Loucy (cell line): ENCODE measurements around the gene TRERF1.

ENCODE experiments used
- H2AFZ ChIP-seq: fragments of 200-600 bp; sonication (generic); 2 replicates; pipeline ENCODE4 v1.6.0; 2016; ENCODE audit warnings: antibody characterized with exemption, mild to moderate bottlenecking, low read length, moderate library complexity
- H3F3A ChIP-seq: fragments of 200-600 bp; 2 replicates; pipeline ENCODE4 v1.6.0; 2016; ENCODE audit warnings: antibody characterized with exemption, low read depth, mild to moderate bottlenecking
- H3K27me3 ChIP-seq: fragments of 200-600 bp; sonication (generic); 2 replicates; pipeline ENCODE4 v1.6.1; 2014; ENCODE audit warnings: low read length, mild to moderate bottlenecking; ENCODE audit not compliant: insufficient read depth, poor library complexity, severe bottlenecking
- H3K36me3 ChIP-seq: fragments of 200-600 bp; sonication (generic); 2 replicates; pipeline ENCODE4 v1.6.1; 2016; ENCODE audit warnings: low read length; ENCODE audit not compliant: insufficient read depth
- H3K4me1 ChIP-seq: fragments of 200-600 bp; sonication (generic); 2 replicates; pipeline ENCODE4 v1.5.1; 2014; ENCODE audit warnings: low read length, mild to moderate bottlenecking; ENCODE audit not compliant: insufficient read depth, poor library complexity, severe bottlenecking
- H3K4me2 ChIP-seq: fragments of 200-600 bp; sonication (generic); 2 replicates; pipeline ENCODE4 v1.6.0; 2014; ENCODE audit warnings: antibody characterized with exemption, low read length, low read depth, mild to moderate bottlenecking; ENCODE audit not compliant: poor library complexity, severe bottlenecking
- H3K4me3 ChIP-seq: fragments of 200-600 bp; sonication (generic); 2 replicates; pipeline ENCODE4 v1.5.1; 2014; ENCODE audit warnings: low read length, mild to moderate bottlenecking, mixed read lengths; ENCODE audit not compliant: poor library complexity, severe bottlenecking
- H3K79me2 ChIP-seq: fragments of 200-600 bp; sonication (generic); 2 replicates; pipeline ENCODE4 v1.6.1; 2014; ENCODE audit warnings: low read length; ENCODE audit not compliant: insufficient read depth
- H3K9ac ChIP-seq: fragments of 200-600 bp; sonication (generic); 2 replicates; pipeline ENCODE4 v1.6.0; 2014; ENCODE audit warnings: mild to moderate bottlenecking, low read depth, low read length, moderate library complexity; ENCODE audit not compliant: poor library complexity, severe bottlenecking
- H3K9me2 ChIP-seq: fragments of 200-600 bp; sonication (generic); replicated peaks from 2 replicates; pipeline ENCODE4 v1.6.1; 2016; ENCODE audit warnings: low read depth, low read length, mixed read lengths
- H3K9me3 ChIP-seq: fragments of 200-600 bp; sonication (generic); 2 replicates; pipeline ENCODE4 v1.6.1; 2014; ENCODE audit warnings: mild to moderate bottlenecking, antibody characterized with exemption, low read length, low read depth; ENCODE audit not compliant: insufficient read depth
- H4K20me1 ChIP-seq: fragments of 200-600 bp; sonication (generic); 2 replicates; pipeline ENCODE4 v1.6.0; 2014; ENCODE audit warnings: antibody characterized with exemption, low read length, mild to moderate bottlenecking; ENCODE audit not compliant: insufficient read depth, poor library complexity, severe bottlenecking
- CTCF ChIP-seq: fragments of 200-600 bp; sonication (generic); conservative IDR thresholded peaks from 2 replicates; pipeline ENCODE4 v1.5.1; 2014; ENCODE audit warnings: mild to moderate bottlenecking, antibody characterized with exemption, low read length
- EZH2phosphoT487 ChIP-seq: fragments of 200-600 bp; IDR thresholded peaks from 2 replicates; pipeline ENCODE4 v1.6.1; 2018; ENCODE audit warnings: antibody characterized with exemption, mild to moderate bottlenecking, moderate library complexity, borderline replicate concordance

The TRERF1 gene

GRCh38 chr6:42403831-42404230 is 47.9 kb downstream of the TRERF1 start:
- H3K4me2 ChIP-seq = no peak overlapping the region
- peaks cover 22% of the 10 kb centered on the region for H3K4me1 ChIP-seq
- no peak overlapping the region for H2AFZ ChIP-seq
- no peaks in the 10 kb centered on the region for H3K27me3 ChIP-seq
- no peaks in the 10 kb centered on the region for H3K9me2 ChIP-seq
- H3K79me2 ChIP-seq = peaks cover 79% of the 10 kb centered on the region; the same call in 1 of the 2 replicates
- TF ChIP-seq EZH2phosphoT487 = no peak
- TF ChIP-seq CTCF = no peak
- H3K4me3 ChIP-seq = no peak overlapping the region
- no peaks in the 10 kb centered on the region for H3K36me3 ChIP-seq
- no peaks in the 10 kb centered on the region for H3F3A ChIP-seq
- peaks cover 15% of the 10 kb centered on the region for H4K20me1 ChIP-seq
- H3K9me3 ChIP-seq = no peaks in the 10 kb centered on the region
- H3K9ac ChIP-seq = no peak overlapping the region

GRCh38 chr6:42403421-42403820 is 48.3 kb downstream of the TRERF1 start:
- Histone ChIP-seq H3F3A (no peaks in the 10 kb centered on the region), H3K4me2 (no peak overlapping the region), H3K9me3 (no peaks in the 10 kb centered on the region), H3K9ac (no peak overlapping the region), H3K9me2 (no peaks in the 10 kb centered on the region), H3K4me1 (peaks cover 22% of the 10 kb centered on the region), H3K27me3 (no peaks in the 10 kb centered on the region), H3K79me2 (peaks cover 82% of the 10 kb centered on the region; the same call in 1 of the 2 replicates), H3K4me3 (no peak overlapping the region), H4K20me1 (peaks cover 17% of the 10 kb centered on the region), H3K36me3 (no peaks in the 10 kb centered on the region), H2AFZ (no peak overlapping the region)
- TF ChIP-seq CTCF (no peak), EZH2phosphoT487 (no peak)

GRCh38 chr6:42402184-42402583 is 49.5 kb downstream of the TRERF1 start:
- H3K27me3 ChIP-seq = no peaks in the 10 kb centered on the region
- H2AFZ ChIP-seq = no peak overlapping the region
- H3K36me3 ChIP-seq = no peaks in the 10 kb centered on the region
- TF ChIP-seq CTCF (no peak), EZH2phosphoT487 (no peak)
- H3K9ac ChIP-seq = no peak overlapping the region
- H3K4me2 ChIP-seq = peak overlapping the region; percentile 36
- H3K9me2 ChIP-seq = no peaks in the 10 kb centered on the region
- H3F3A ChIP-seq = no peaks in the 10 kb centered on the region
- no peak overlapping the region for H3K4me3 ChIP-seq
- no peaks in the 10 kb centered on the region for H3K9me3 ChIP-seq
- H3K4me1 ChIP-seq = peaks cover 22% of the 10 kb centered on the region
- H3K79me2 ChIP-seq = peaks cover 87% of the 10 kb centered on the region; the same call in 1 of the 2 replicates
- H4K20me1 ChIP-seq = peaks cover 18% of the 10 kb centered on the region
